ENCODE data around the gene MINDY4B.

The MINDY4B gene

GRCh38 chr3:150905339-150905738 is at the start of gene MINDY4B:
TSS of gene MINDY4B (minus strand) at chr3:150905439. CDS start at chr3:150905439, 0 bp downstream.
- no peak for DNase-seq

GRCh38 chr3:150951923-150952322 is 46.7 kb upstream of the MINDY4B start:
- no peak for DNase-seq

- no peak for DNase-seq
These were observed 40.2 kb upstream of the MINDY4B start for GRCh38 chr3:150945226-150946032.

- no peak for DNase-seq
These were observed 37.0 kb upstream of the MINDY4B start for GRCh38 chr3:150942221-150942620.

- DNase-seq = no peak
These were observed 31.5 kb upstream of the MINDY4B start for GRCh38 chr3:150936693-150937092.

GRCh38 chr3:150933473-150933995 is 28.3 kb upstream of the MINDY4B start:
- no peak for DNase-seq

- DNase-seq = no peak
These were observed 26.5 kb upstream of the MINDY4B start for GRCh38 chr3:150931745-150932144.

GRCh38 chr3:150930839-150931238 is 25.6 kb upstream of the MINDY4B start:
- DNase-seq = no peak

- DNase-seq = no peak
These were observed 23.0 kb upstream of the MINDY4B start for GRCh38 chr3:150928234-150928633.

- DNase-seq = no peak
These were observed 21.1 kb upstream of the MINDY4B start for GRCh38 chr3:150926328-150926727.

GRCh38 chr3:150925751-150926201 is 20.5 kb upstream of the MINDY4B start:
- DNase-seq = peak; percentile 17

- no peak for DNase-seq
These were observed 17.4 kb upstream of the MINDY4B start for GRCh38 chr3:150922611-150923010.

- no peak for DNase-seq
These were observed 16.0 kb upstream of the MINDY4B start for GRCh38 chr3:150921209-150921608.

GRCh38 chr3:150920236-150920635 is 15.0 kb upstream of the MINDY4B start:
- DNase-seq = no peak

- DNase-seq = no peak
These were observed 12.7 kb upstream of the MINDY4B start for GRCh38 chr3:150917951-150918350.

- no peak for DNase-seq
These were observed 8.1 kb upstream of the MINDY4B start for GRCh38 chr3:150913133-150913922.

GRCh38 chr3:150912501-150912900 is 7.3 kb upstream of the MINDY4B start:
- DNase-seq = no peak

- no peak for DNase-seq
These were observed 6.5 kb upstream of the MINDY4B start for GRCh38 chr3:150911771-150912170.

- no peak for DNase-seq
These were observed 1.2 kb upstream of the MINDY4B start for GRCh38 chr3:150906461-150906860.

- no peak for DNase-seq
These were observed 507 bp upstream of the MINDY4B start for GRCh38 chr3:150905746-150906145.

- DNase-seq = no peak
These were observed 2.3 kb downstream of the MINDY4B start for GRCh38 chr3:150902988-150903387.

- DNase-seq = no peak
These were observed 3.4 kb downstream of the MINDY4B start for GRCh38 chr3:150901793-150902192.

- no peak for DNase-seq
These were observed 6.1 kb downstream of the MINDY4B start for GRCh38 chr3:150899141-150899540.

Data from NCI-H1048 (cell line).